SK-N-SH treated with all-trans-retinoic acid at 6 μM for 48 hours (cell line): ENCODE data around the gene KIRREL3.

Source experiments
- PATZ1 ChIP-seq: fragments of 250-450 bp; sonication (Bioruptor Pico); IDR thresholded peaks from 2 replicates; pipeline ENCODE4 v1.8.0; 2020; ENCODE audit warnings: mild to moderate bottlenecking, moderate library complexity, borderline replicate concordance
- RARB ChIP-seq: fragments of 250-450 bp; sonication (Bioruptor Pico); IDR thresholded peaks from 2 replicates; pipeline ENCODE4 v1.8.0; 2021; ENCODE audit warnings: mild to moderate bottlenecking, moderate library complexity
- TOX ChIP-seq: fragments of 250-450 bp; sonication (Bioruptor Pico); IDR thresholded peaks from 2 replicates; pipeline ENCODE4 v1.8.0; 2021; ENCODE audit warnings: mild to moderate bottlenecking, moderate library complexity, borderline replicate concordance
- TF ChIP-seq, protein P1 (sequence below): fragments of 250-450 bp; sonication (Bioruptor Pico); IDR thresholded peaks from 2 replicates; pipeline ENCODE4 v1.8.0; 2021; ENCODE audit warnings: low read depth, mild to moderate bottlenecking, moderate library complexity, borderline replicate concordance

- TF ChIP-seq PATZ1 (CRISPR knock-in tag) (no peak), TOX (CRISPR knock-in tag) (no peak), RARB (CRISPR knock-in tag) (no peak)
- TF ChIP-seq, protein P1, sequence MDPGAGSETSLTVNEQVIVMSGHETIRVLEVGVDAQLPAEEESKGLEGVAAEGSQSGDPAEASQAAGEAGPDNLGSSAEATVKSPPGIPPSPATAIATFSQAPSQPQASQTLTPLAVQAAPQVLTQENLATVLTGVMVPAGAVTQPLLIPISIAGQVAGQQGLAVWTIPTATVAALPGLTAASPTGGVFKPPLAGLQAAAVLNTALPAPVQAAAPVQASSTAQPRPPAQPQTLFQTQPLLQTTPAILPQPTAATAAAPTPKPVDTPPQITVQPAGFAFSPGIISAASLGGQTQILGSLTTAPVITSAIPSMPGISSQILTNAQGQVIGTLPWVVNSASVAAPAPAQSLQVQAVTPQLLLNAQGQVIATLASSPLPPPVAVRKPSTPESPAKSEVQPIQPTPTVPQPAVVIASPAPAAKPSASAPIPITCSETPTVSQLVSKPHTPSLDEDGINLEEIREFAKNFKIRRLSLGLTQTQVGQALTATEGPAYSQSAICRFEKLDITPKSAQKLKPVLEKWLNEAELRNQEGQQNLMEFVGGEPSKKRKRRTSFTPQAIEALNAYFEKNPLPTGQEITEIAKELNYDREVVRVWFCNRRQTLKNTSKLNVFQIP (CRISPR knock-in tag), result no peak
These were observed 415.2 kb downstream of the KIRREL3 start for GRCh38 chr11:126585388-126585773.
